DMS 273 treated with DMSO at 0.1 percent for 48 hours (cell line): ENCODE data around the gene CDHR2.
"Not testable (repeated sequence)": the region's sequence is repeated elsewhere in the genome, so short reads cannot be mapped to it uniquely, and the experiment has no call there.

ENCODE experiments used
- DNase-seq: peaks from one replicate; lab custom pipeline; 2025; lab: John Stamatoyannopoulos, UW

The CDHR2 gene

DNA sequence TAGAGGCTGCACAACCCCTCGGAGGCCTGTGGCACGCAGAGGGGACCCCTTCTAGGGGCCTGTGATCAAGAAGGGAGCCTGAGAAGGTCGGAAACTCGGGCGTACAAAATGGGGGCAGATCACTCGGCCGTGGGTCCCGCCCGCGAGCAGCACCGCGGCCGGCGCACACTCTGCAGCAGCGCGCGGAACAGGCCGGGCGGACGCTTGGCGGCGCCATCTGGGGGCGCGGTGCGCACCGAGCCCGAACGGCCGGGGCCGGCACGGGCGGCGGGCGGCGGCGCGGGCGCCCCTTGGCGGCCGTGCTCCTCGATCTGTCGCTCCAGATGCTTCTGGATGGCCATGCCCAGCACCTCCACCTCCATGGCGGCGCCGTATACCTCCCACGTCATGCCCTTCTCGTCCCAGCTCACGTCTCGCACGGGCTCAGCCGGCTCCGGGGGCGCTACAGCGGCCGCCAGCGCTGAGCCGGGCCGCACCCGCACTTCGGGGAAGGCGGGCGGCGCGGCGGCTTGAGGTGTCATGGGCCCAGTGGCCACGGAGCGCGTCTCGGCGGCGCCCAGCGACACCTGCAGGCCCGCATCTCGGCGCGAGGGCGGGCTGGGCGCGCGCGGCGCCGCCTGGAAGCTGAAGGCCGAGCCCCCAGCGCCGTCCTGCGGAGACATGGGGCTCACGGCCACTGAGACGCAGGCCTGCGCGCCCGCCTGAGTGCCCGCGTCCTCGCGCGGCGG, 47.7 kb downstream of the CDHR2 start:
- DNase-seq = no peak

DNA sequence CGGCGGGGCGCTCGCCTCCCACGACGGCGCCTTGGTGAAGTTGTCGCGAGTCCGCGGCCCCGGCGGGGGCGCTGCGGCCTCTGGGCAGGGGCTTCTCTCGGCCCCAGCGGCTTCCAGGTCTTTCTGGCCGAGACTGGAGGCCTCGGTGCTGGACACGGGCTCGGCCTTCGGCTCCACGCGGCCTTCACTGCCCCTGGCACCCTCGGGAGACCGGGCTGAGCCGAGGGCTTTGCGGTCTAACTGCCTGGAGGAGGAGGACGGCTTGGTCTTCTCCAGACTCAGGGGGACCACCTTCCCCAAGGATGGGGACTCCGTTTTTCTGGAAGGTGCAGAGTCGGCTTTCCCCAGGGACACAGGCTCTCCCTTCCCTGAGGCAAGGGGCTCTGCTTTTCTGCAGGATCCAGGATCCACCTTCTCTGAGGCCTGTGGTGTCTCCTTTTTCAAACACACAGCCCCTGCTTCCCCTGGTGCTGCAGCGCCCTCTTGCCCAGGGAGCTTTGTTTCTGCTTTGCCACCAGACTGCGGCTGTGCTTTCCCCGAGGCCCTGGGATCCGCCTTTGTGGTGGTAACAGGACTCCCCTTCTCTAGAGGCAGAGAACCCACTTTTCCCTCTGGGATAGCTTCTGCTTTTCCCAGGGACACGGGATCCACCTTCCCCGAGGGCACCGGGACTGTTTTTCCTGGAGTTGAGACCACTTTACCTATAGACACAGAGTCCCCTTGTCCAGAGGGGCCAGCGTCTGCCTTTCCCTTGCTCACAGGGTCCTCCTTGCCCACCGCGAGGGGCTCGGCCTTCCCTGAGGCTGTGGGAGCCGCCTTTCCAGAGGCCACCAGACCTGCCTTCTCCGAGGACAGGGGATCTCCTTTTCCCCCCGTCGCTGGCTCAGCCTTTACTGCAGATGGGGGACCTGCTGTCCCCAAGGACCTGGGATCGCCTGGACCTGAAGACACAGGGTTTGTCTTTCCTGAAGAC, 48.6 kb downstream of the CDHR2 start:
- no peak for DNase-seq

DNA sequence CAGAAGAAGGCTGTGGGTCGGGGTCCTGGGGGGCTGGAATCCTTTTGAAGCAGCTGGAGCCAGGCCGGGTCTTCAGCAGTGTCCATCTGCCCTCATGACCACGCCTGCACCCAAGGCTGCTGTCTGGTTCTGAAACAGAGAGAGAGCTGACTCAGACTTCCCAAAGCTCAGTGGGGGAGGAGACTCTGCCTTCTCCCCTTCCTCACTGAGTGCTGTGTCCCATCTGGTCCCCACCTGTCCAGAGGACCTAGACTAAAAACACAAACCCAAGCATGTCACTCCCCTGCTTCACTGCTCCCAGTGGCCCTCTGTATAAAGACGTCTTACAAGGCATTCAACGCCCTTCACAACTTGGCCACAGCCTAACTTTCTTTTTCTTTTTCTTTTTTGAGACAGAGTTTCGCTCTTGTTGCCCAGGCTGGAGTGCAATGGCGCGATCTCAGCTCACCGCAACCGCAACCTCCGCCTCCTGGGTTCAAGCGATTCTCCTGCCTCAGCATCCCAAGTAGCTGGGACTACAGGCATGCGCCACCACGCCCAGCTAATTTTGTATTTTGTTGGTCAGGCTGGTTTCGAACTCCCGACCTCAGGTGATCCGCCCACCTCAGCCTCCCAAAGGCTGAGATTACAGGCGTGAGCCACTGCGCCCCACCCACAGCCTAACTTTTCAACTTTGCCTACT, 50.7 kb downstream of the CDHR2 start:
- DNase-seq = not testable (repeated sequence)

- DNase-seq = no peak
These were observed 52.9 kb downstream of the CDHR2 start for GRCh38 chr5:176601901-176602482.

DNA sequence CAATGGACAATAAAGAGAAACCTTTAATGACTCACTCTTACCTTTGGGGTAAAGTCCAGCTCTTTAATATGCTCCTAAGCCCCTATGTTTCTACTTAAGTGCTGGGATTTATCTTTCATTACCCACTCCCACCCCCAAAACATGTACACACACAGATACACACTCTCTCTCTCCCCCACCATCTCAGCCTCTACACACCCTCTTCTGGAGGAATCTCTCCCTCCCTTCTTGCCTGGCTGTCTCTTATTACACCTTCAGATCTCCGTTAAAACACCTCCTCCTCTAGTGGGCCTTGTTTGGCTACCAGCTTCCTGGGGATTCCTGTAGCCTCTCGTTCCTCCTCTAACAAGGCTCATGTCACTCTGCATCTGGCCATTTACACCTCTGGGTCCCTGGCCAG, 53.9 kb downstream of the CDHR2 start:
- DNase-seq = no peak

DNA sequence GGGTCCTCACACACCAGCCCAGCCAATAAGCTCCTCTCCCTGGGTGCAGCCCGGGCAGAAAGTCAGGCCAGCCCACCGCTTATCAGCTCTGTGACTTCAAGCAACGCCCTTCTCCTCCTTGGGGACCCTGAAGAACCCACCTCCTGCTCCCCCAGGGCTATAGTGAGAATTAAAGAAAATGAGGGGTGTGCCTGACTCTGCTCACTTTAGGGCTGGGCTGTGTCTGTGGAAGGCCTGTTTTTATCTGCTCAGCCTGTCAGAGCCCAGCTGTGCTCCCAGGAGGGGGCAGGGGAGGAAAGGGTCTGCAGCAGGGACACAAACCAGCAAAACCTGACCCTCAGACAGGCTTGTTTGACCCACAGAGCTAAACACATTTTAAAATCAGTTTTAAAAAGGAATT, 56.9 kb downstream of the CDHR2 start:
- no peak for DNase-seq

DNA sequence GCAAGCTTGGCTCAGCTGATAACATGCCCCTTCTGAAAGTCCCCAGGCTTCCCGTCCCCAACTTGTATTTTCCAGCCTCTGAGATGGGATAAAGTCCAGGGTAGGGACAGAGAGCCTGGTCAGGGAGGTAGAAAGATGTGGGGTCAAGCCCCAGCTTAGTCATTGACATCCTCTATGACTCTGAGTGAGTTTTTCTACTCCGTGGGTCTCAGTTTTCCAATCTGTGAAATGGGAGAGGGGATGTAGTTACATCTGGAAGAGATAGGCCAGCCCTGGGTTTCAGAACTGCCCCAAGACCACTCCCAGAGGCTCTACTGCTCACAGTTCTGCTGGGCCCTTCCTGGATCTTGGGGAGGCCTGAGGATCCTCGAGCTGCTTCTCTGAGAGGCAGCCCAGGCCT, 57.7 kb downstream of the CDHR2 start:
- DNase-seq = no peak

DNA sequence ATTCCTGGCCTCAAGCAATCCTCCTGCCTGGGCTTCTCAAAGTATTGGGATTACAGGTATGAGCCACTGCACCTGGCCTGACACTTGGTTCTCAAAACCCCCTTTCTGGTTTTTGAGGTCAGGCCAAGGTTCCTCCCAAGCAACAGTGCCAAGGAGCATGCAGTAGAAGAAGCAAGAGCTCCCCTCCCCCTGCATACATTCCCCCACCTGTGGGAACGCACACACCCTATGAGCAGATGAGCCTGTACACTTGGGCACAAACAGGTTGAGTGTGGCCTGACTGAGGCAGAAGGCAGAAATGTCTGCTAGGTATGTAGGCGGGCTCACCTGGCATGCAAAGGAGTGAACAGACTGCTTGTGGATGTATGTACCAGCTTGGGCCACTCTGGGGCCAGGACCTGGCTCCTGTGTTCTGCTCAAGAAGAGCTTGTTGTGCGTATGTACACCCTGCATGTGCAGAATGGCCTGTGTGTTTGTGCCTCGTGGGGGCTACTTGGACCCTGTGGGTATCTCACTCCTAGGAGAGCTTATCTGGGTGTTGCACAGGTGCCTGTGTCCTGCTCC, 59.1 kb downstream of the CDHR2 start:
- DNase-seq = no peak

DNA sequence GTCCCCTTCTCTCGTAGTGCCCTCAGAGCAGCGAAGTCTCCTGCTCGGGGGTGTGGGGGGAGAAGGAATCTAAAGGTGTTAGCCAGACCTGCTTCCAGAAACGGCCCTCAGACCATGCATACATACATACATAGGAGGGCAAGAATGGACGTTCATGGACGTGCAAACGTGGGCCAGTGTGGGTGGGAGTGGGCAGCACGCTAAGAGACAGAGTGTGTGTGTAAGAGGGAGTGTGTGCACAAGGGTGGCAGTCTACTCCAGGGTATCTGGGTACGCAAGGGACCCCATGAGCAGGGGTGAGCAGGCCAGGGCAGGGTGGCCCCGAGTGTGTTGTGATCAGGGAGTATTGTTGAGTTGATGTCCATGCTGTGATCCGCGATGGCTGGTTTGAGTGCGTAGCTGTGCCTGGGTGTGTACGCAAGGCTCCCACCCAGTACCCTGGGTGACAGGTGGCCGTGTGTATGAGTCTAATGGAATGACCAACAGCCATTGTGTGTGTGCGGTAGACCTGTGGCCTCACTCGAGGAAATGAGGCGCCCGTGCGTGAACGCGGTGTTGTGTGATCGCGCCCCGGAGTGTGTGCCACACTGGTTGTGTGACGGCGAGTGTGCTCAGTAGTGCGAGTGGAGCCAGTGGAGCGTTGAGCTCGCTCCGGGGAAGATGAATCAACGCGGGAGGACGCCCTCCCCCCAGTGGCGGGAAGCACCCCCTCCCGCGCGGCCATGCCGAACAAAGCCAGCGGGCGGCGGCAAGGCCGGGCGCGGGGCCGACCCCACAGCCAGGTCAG, 60.0 kb downstream of the CDHR2 start:
- no peak for DNase-seq

GRCh38 chr5:176609724-176610434, 60.7 kb downstream of the CDHR2 start, which contains the start of gene GPRIN1:
Gene GPRIN1 (minus strand): TSS chr5:176610156. CDS start chr5:176599834, 10,322 bp downstream.
- no peak for DNase-seq

- no peak for DNase-seq
These were observed 61.3 kb downstream of the CDHR2 start for GRCh38 chr5:176610435-176610773.

- DNase-seq = no peak
These were observed 62.3 kb downstream of the CDHR2 start for GRCh38 chr5:176611435-176611834.

- DNase-seq = no peak
These were observed 62.9 kb downstream of the CDHR2 start for GRCh38 chr5:176612008-176612407.

DNA sequence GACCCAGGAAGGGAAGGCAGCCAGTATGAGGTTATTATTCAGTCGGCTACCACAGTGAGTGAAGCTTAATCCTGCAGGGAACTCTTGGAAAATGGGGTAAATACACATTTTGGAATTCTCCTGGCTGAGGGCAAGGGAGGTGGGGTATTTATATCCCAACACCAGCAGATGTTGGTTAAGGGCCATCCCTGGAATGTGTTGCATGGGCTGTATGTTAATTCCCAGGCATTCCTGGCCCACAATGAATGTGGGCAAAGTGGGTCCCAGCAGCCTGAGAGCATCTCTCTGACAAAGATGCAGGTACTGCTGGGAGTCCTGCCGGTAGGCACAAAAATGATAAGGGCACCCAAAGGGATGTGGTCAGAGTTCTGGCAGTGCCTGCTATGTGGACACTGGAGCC, 63.7 kb downstream of the CDHR2 start:
- DNase-seq = no peak

DNA sequence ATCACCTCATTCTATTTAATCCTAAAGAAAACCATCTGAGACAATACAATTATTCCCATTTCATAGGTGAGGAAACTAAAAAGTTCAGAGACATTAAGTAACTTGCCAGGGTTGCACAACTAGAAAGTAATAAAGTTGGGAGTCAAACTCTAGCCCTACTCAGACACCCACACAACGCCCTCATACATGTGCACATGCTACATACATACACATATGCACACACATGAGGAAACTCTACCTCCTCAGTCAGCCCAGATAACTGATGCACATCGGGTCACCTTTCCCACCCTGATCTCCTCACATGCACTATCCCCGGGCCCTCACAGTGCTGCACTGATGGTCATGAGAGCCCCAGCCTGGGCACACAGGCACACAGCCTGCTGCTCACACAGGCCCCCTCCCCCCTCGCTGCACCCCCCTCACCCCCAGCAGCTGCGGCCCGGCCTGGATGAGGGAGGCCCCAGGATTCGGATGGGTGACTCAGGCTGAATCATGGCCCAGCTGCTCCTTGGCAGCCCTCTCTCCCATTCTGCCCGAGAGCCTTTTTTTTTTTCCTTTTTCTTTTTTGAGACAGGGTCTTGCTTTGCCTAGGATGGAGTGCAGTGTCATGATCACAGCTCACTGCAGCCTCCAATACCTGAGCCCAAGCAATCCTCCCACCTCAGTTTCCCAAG, 65.8 kb downstream of the CDHR2 start:
- peak; percentile 30 for DNase-seq

DNA sequence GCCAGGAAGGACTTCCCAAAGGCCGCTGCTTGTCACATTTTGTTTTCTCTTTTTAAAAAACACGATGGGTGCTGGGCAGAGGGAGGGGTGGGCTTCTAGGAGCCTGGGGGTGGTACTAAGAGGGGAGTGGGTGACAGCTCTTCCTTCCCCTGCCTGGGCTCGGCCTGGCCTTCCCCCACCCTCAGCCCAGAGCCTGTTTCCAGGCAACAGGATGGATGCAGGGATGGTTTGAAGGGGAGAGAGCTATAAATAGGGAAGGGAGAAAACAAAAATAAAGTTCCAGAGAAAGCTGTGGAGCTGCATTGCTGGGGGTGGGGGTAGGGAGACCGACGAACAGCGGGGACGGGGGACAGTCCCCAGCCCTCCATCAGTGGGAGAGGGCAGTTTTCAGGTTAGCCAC, 67.4 kb downstream of the CDHR2 start:
- DNase-seq = no peak

GRCh38 chr5:176618783-176619182, 69.6 kb downstream of the CDHR2 start:
- DNase-seq = no peak

DNA sequence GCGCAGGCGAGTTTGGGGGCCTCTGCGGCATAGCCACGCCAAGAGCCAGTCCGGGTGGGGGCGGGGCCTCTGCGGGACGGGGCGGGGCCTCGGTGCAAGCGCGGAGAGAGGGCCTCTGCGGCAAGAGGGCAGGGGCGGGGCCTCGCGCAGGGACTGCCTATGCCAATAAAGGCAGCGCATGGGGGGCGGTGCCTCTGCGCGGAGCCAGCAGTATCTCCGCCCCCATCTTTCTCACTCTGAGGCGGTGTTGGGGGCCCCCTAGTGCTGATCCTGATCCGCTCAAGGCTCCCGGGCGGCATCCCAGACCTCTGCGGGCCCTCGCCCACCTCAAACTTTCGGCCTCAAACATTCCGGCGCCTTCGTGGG, 70.0 kb downstream of the CDHR2 start:
- no peak for DNase-seq

- DNase-seq = no peak
These were observed 70.6 kb downstream of the CDHR2 start for GRCh38 chr5:176619569-176620332.
